GM23248 (cell line): ENCODE data around the gene PPP2R2D. TPM values are rescaled to one million over a fixed set of nuclear protein-coding genes. Genes with fewer than 3 reads are reported as not detected.

Experiments
- DNase-seq: peaks from one replicate; pipeline ENCODE4 v3.0.0-alpha.2; 2015
- H2AFZ ChIP-seq: fragments of 200-600 bp; sonication (generic); 2 replicates; pipeline ENCODE4 v1.6.1; 2016; ENCODE audit warnings: antibody characterized with exemption
- H3F3A ChIP-seq: fragments of 200-600 bp; sonication (generic); 2 replicates; pipeline ENCODE4 v1.6.1; 2016; ENCODE audit warnings: mild to moderate bottlenecking, antibody characterized with exemption, mixed run types; ENCODE audit not compliant: insufficient read depth
- H3K27ac ChIP-seq: fragments of 200-600 bp; sonication (generic); 2 replicates; pipeline ENCODE4 v1.5.1; 2016; ENCODE audit warnings: mild to moderate bottlenecking
- H3K27me3 ChIP-seq: fragments of 200-600 bp; sonication (generic); replicated peaks from 2 replicates; pipeline ENCODE4 v1.6.1; 2016; ENCODE audit warnings: mild to moderate bottlenecking; ENCODE audit not compliant: insufficient read depth
- H3K36me3 ChIP-seq: fragments of 200-600 bp; sonication (generic); 2 replicates; pipeline ENCODE4 v1.6.1; 2016; ENCODE audit warnings: low read depth, mild to moderate bottlenecking
- H3K4me1 ChIP-seq: fragments of 200-600 bp; sonication (generic); 2 replicates; pipeline ENCODE4 v1.6.1; 2016; ENCODE audit warnings: mild to moderate bottlenecking; ENCODE audit not compliant: insufficient read depth
- H3K4me2 ChIP-seq: fragments of 200-600 bp; sonication (generic); one replicate; pipeline ENCODE4 v1.6.1; 2016; ENCODE audit warnings: mild to moderate bottlenecking; ENCODE audit not compliant: unreplicated experiment
- H3K4me3 ChIP-seq: fragments of 200-600 bp; sonication (generic); 2 replicates; pipeline ENCODE4 v1.5.1; 2016; ENCODE audit warnings: mild to moderate bottlenecking
- H3K79me2 ChIP-seq: fragments of 200-600 bp; sonication (generic); 2 replicates; pipeline ENCODE4 v1.6.1; 2016; ENCODE audit warnings: mild to moderate bottlenecking; ENCODE audit not compliant: insufficient read depth
- H3K9ac ChIP-seq: fragments of 200-600 bp; sonication (generic); 2 replicates; pipeline ENCODE4 v1.6.1; 2016; ENCODE audit warnings: mild to moderate bottlenecking
- H3K9me2 ChIP-seq: fragments of 200-600 bp; sonication (generic); 2 replicates; pipeline ENCODE4 v1.6.1; 2016; ENCODE audit warnings: mixed run types, mild to moderate bottlenecking, moderate library complexity; ENCODE audit not compliant: insufficient read depth
- H3K9me3 ChIP-seq: fragments of 200-600 bp; sonication (generic); one replicate; pipeline ENCODE4 v1.6.1; 2017; ENCODE audit warnings: low read depth
- H4K20me1 ChIP-seq: fragments of 200-600 bp; sonication (generic); 2 replicates; pipeline ENCODE4 v1.6.0; 2016; ENCODE audit not compliant: insufficient read depth
- EZH2 ChIP-seq: fragments of 200-600 bp; sonication (generic); IDR thresholded peaks from 2 replicates; pipeline ENCODE4 v1.6.1; 2018; ENCODE audit warnings: antibody characterized with exemption, mild to moderate bottlenecking; ENCODE audit not compliant: insufficient read depth, poor library complexity, severe bottlenecking
- EZH2phosphoT487 ChIP-seq: fragments of 200-600 bp; sonication (generic); IDR thresholded peaks from 2 replicates; pipeline ENCODE4 v1.6.1; 2018; ENCODE audit warnings: antibody characterized with exemption, moderate library complexity, mild to moderate bottlenecking, low read depth; ENCODE audit not compliant: insufficient read depth
- WGBS, 2 experiments: methylation state at CpG; one replicate each; pipeline ENCODE4 v1.1.6; 2015 to 2017; ENCODE audit warnings: low lambda C conversion rate in 2 of 2, low coverage in 1 of 2; ENCODE audit errors: missing lambda C conversion rate in 2 of 2; 5-methylcytosine and 5-hydroxymethylcytosine counted together
- in situ Hi-C: fragments of 300-500 bp; cut with MboI; formaldehyde crosslinking; loops from 2 replicates; pipeline ENCODE4 v1.15.0; 2020
- polyA plus RNA-seq: library from polyadenylated mRNA; unstranded; fragments of >200 nt; fragmentation: Nextera tagmentation; extraction: Ambion mirVana; gene quantifications from 2 replicates; pipeline ENCODE4 v1.2.1, GENCODE V29; 2016
- total RNA-seq: library from RNA; depleted of rRNA; stranded (reverse); fragments of >200 nt; shearing (Covaris generic); gene quantifications from 2 replicates; pipeline ENCODE4 v1.2.3, GENCODE V29; 2014

The PPP2R2D gene
- total and polyA plus RNA-seq, 2 experiments from 2014 or later = 18.5 to 26.2 TPM

- TF ChIP-seq EZH2phosphoT487 = no peak
- TF ChIP-seq EZH2 = no peak
- Histone ChIP-seq H3K9me2 (no peaks in the 10 kb centered on the region), H3K9me3 (no peaks in the 10 kb centered on the region), H2AFZ (no peak overlapping the region), H3K36me3 (no peaks in the 10 kb centered on the region), H4K20me1 (no peaks in the 10 kb centered on the region), H3K4me2 (no peak overlapping the region), H3K27me3 (peaks cover 12% of the 10 kb centered on the region), H3K79me2 (no peaks in the 10 kb centered on the region), H3K9ac (no peak overlapping the region), H3K27ac (no peak overlapping the region), H3F3A (no peaks in the 10 kb centered on the region), H3K4me1 (no peaks in the 10 kb centered on the region), H3K4me3 (no peak overlapping the region)
- in situ Hi-C loops = loop anchor here (10.0 to 25.0 kb wide), 2 partner anchors 262 to 1691 kb away; no protein-coding TSS in a partner anchor
- no peak for DNase-seq
- WGBS, 2 experiments = 73 to 82% methylated on average over 10 of the region's 10 CpGs
Observed at GRCh38 chr10:131875501-131875900, 25.3 kb upstream of the PPP2R2D start.

- H4K20me1 ChIP-seq = no peaks in the 10 kb centered on the region
- TF ChIP-seq EZH2phosphoT487 (no peak), EZH2 (no peak)
- WGBS, 2 experiments = 36 to 57% methylated on average over 10 of the region's 10 CpGs
- no peak overlapping the region for H3K27ac ChIP-seq
- H3K9ac ChIP-seq = no peak overlapping the region
- H3K4me3 ChIP-seq = no peak overlapping the region
- H3K9me3 ChIP-seq = no peaks in the 10 kb centered on the region
- no peaks in the 10 kb centered on the region for H3K36me3 ChIP-seq
- H3F3A ChIP-seq = no peaks in the 10 kb centered on the region
- H3K9me2 ChIP-seq = no peaks in the 10 kb centered on the region
- in situ Hi-C loops = loop anchor here (10.0 to 25.0 kb wide), 2 partner anchors 261 to 1691 kb away; no protein-coding TSS in a partner anchor
- no peaks in the 10 kb centered on the region for H3K79me2 ChIP-seq
- H2AFZ ChIP-seq = no peak overlapping the region
- no peak for DNase-seq
- no peak overlapping the region for H3K4me2 ChIP-seq
- H3K27me3 ChIP-seq = peaks cover 12% of the 10 kb centered on the region
- no peaks in the 10 kb centered on the region for H3K4me1 ChIP-seq
Observed at GRCh38 chr10:131876017-131876416, 24.8 kb upstream of the PPP2R2D start.

GRCh38 chr10:131876508-131876907, 24.3 kb upstream of the PPP2R2D start:
- Histone ChIP-seq H3K4me2 (no peak overlapping the region), H3F3A (no peaks in the 10 kb centered on the region), H3K27ac (no peak overlapping the region), H3K9me3 (no peaks in the 10 kb centered on the region), H3K36me3 (no peaks in the 10 kb centered on the region), H3K79me2 (no peaks in the 10 kb centered on the region), H3K9me2 (no peaks in the 10 kb centered on the region), H4K20me1 (no peaks in the 10 kb centered on the region), H3K27me3 (peaks cover 12% of the 10 kb centered on the region), H3K9ac (no peak overlapping the region), H3K4me1 (no peaks in the 10 kb centered on the region), H2AFZ (no peak overlapping the region), H3K4me3 (no peak overlapping the region)
- DNase-seq = no peak
- WGBS, 2 experiments = 22 to 28% methylated on average over 7 of the region's 7 CpGs
- TF ChIP-seq EZH2phosphoT487 (no peak), EZH2 (no peak)
- in situ Hi-C loops = loop anchor here (10.0 to 25.0 kb wide), 2 partner anchors 261 to 1692 kb away; no protein-coding TSS in a partner anchor

- TF ChIP-seq EZH2phosphoT487 = no peak
- no peak for TF ChIP-seq EZH2
- Histone ChIP-seq H3K9me2 (no peaks in the 10 kb centered on the region), H3K79me2 (no peaks in the 10 kb centered on the region), H3F3A (no peaks in the 10 kb centered on the region), H3K4me2 (no peak overlapping the region), H3K36me3 (no peaks in the 10 kb centered on the region), H3K4me1 (no peaks in the 10 kb centered on the region), H3K27ac (no peak overlapping the region), H2AFZ (no peak overlapping the region), H3K9ac (no peak overlapping the region), H3K9me3 (no peaks in the 10 kb centered on the region), H3K4me3 (no peak overlapping the region), H4K20me1 (no peaks in the 10 kb centered on the region), H3K27me3 (peaks cover 12% of the 10 kb centered on the region)
- in situ Hi-C loops = loop anchor here (25.0 kb wide), 1 partner anchor 257 kb away; no protein-coding TSS in a partner anchor
- no peak for DNase-seq
- 61 to 68% methylated on average over 10 to 13 of the region's 13 CpGs for WGBS, 2 experiments
Observed at GRCh38 chr10:131880016-131880590, 20.7 kb upstream of the PPP2R2D start.
